HG03460 (cell line): ENCODE data around the gene PRR19.

Source experiments
- ATAC-seq: cut with Tn5 transposase; IDR thresholded peaks from one replicate; pipeline ENCODE4 v1.9.1; 2021; ENCODE audit not compliant: unreplicated experiment

PRR19 gene

DNA sequence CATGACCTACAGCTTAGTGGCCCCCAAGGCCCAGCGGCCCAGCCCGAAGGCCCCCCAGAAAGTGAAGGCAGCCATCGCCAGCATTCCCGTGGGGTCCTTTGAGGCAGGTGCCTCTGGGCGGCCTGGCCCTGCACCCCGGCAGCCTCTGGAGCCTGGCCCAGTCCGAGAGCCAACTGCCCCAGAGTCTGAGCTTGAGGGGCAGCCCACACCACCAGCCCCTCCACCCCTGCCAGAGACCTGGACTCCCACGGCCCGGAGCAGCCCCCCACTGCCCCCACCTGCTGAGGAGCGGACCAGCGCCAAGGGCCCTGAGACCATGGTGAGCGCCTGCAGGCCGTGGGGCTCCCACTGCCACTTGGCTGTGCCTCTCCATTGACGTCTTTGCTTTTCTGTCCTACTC, 9.0 kb upstream of the PRR19 start:
- no peak for ATAC-seq

GRCh38 chr19:42293540-42293939, 8.4 kb upstream of the PRR19 start:
- no peak for ATAC-seq

GRCh38 chr19:42293948-42294347, 8.0 kb upstream of the PRR19 start:
- ATAC-seq = no peak

DNA sequence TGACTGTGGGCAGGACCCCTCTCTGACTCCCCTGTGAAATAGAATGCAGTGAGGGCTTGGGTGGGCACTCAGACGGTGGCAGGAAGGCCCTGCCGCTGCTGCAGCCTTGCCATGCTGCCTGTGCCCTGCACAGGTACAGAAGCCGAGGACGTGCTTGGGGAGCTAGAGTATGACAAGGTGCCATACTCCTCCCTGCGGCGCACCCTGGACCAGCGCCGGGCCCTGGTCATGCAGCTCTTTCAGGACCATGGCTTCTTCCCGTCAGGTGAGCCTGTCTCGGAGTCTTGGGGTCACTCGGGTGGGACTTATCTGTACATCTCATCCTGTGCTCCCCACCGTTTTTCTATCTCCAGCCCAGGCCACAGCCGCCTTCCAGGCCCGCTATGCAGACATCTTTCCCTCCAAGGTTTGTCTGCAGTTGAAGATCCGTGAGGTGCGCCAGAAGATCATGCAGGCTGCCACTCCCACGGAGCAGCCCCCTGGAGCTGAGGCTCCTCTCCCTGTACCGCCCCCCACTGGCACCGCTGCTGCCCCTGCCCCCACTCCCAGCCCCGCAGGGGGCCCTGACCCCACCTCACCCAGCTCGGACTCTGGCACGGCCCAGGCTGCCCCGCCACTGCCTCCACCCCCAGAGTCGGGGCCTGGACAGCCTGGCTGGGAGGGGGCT, 7.3 kb upstream of the PRR19 start:
- ATAC-seq = no peak

DNA sequence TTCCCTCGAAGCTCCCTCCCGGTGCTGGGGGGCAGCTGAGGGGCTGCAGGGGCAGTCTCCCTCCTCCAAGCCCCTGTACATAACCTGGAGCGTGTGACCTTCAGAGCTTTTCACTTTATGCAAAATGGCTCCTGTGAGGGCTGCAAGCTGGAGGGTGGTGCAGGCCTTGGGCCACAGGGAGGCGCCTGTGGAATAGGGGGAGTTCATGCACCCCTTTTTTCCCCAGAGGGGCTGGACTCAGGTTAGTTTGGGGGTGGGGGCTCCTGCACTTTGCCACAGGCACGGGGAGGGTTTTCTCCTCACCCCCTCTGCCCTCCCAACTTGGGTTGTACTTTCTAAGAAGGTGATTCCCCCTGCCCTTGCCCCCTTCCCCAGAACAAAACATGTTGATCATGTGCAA, 6.6 kb upstream of the PRR19 start:
- ATAC-seq = no peak

DNA sequence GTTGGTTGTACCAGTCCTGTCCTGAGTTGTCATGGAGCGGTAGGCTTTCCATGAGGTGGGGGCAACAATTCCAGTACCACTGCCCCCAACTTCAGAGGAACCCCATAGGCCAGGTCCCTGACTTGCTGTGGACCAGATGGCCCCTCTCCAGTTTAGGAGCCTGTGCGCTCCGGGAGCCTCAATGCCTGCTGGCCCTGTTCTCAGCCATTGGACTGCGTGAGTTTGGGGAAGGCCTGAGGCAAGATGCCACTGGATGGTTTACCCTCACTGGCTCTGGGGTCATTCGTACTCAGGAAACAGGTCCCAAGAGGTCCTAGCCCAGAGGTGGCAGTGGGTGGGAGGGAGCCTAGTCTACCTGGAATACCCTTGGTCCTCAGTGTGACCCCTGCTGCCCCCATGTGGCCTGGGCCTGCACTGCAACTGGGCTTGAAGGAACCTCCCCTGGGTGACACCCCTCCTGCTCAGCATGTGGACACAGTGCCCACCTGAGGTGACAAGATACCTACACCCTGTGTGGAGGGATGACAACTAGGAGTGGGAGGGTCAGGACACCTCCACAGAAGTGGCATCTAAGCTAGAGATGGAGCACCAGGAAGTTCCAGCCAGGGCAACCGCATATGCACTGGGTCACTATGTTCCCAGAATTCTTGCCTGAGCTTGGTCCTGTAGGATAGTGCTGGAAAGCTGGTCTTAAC, 6.0 kb upstream of the PRR19 start:
- ATAC-seq = peak; percentile 51

DNA sequence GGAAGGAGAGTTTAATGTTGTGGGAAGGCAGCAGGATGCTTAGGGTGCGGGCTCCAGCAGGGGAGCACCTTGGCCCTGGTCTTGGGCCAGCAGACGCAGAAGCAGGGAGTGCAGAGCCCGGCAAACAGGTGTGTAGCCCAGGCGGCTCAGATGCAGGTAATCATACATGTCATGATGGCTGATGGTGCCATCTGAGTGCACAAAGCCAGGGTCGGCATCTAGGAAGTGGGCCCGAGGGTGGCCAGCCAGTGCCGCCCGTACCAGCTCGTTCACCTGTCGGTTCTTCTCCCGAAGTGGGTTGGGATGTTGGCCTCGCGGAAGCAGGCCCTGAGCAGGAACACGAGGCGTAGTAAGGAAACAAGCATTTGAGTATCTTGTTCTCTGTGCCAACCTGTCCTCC, 4.9 kb upstream of the PRR19 start:
- no peak for ATAC-seq

GRCh38 chr19:42303101-42303464, 1.2 kb downstream of the PRR19 start:
- no peak for ATAC-seq

GRCh38 chr19:42303876-42304275, 1.9 kb downstream of the PRR19 start:
- no peak for ATAC-seq

DNA sequence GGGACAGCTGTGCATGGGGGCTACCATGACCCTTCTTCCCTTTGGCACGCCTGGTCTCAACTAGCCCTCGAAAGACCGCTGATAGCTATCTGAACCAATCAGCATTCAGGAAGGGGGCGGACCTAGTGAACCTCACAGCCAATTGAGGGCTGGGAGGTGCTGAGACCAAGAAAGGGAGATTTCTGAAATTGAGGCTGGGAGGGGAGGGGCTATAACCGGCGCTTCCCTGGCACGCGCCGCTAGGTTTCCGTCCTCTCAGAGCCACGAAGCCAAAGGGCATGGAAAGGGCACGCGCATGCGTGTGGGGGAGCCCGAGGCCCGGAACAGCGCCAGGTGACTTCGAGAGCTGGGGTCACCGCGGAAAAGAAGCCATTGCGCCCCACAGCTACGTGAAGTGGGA, 4.7 kb downstream of the PRR19 start:
- no peak for ATAC-seq

DNA sequence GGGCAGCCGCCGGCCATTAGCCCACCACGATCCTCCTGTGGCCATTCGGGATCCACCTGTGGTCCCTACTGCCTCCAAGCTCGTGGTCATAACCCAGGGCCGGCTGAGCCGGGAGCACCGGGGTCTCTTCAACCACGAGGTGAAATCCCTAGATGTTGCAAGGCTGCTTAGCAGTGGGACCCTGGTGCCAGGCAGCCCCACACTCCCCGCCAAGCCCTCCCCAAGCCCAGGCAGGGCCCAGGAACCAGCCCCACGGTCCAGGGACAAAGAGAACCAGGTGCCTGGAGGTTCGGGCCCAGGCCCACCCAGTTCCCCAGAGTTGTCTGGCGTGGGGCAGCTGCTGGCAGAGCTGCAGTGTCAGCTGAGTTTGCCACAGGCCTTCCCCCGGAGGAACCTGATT, 7.8 kb downstream of the PRR19 start:
- ATAC-seq = no peak

GRCh38 chr19:42311657-42312056, 9.7 kb downstream of the PRR19 start:
- ATAC-seq = no peak

- no peak for ATAC-seq
Measured at GRCh38 chr19:42312370-42312769, 10.4 kb downstream of the PRR19 start.

DNA sequence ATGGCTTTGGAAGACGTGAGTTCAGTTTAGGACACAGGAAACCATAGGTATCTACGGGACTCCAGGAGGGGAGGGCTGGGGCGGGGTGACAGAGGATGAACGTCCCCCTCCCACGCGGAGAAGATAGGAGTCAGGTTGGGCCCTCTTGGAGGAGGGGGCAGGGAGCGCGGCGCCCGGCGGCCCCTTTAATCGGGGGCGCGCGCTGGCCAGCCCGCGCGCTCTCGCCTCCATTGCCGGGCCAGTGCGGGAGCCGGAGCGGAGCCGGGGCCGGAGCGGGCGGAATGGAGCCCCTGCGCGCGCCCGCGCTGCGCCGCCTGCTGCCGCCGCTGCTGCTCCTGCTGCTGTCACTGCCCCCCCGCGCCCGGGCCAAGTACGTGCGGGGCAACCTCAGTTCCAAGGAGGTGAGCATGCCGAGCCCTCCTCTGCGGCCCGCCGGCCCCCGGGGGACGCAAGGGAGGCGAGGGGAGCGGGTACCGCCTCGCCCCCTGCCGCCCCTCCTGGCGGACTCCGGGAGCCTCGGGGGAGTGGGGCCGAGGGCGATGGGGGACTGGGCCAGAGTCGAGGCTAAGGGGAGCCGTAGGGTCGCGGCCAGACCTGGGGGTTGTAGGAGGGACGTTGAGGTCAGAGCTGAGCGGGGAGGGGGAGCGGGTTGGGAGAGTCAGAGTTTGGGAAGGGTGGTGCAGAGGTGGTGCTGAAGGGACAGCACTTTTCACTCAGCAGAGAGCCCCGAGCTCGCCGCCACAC, 11.3 kb downstream of the PRR19 start, which contains the start of gene TMEM145:
TSS of gene TMEM145 (plus strand) at position 214 of the 744 bp plus-strand sequence. CDS start at position 282, 68 bp downstream.
- no peak for ATAC-seq

- ATAC-seq = no peak
Measured at GRCh38 chr19:42313840-42314755, 12.2 kb downstream of the PRR19 start.

DNA sequence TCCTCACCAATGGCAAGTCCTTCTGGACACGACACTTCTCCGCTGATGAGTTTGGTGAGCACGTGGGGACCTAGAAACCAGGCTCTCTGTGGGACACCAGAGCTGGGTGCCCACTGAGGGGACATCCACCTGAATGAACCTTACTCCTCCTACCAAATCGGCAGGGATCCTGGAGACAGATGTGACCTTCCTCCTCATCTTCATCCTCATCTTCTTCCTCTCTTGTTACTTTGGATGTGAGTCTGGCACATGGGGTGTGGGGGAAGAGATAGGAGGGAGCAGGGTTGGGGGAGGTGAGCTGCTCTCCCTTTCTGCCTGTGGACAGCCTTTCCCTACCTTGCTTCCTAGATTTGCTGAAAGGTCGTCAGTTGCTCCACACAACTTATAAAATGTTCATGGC, 13.1 kb downstream of the PRR19 start:
- ATAC-seq = no peak

DNA sequence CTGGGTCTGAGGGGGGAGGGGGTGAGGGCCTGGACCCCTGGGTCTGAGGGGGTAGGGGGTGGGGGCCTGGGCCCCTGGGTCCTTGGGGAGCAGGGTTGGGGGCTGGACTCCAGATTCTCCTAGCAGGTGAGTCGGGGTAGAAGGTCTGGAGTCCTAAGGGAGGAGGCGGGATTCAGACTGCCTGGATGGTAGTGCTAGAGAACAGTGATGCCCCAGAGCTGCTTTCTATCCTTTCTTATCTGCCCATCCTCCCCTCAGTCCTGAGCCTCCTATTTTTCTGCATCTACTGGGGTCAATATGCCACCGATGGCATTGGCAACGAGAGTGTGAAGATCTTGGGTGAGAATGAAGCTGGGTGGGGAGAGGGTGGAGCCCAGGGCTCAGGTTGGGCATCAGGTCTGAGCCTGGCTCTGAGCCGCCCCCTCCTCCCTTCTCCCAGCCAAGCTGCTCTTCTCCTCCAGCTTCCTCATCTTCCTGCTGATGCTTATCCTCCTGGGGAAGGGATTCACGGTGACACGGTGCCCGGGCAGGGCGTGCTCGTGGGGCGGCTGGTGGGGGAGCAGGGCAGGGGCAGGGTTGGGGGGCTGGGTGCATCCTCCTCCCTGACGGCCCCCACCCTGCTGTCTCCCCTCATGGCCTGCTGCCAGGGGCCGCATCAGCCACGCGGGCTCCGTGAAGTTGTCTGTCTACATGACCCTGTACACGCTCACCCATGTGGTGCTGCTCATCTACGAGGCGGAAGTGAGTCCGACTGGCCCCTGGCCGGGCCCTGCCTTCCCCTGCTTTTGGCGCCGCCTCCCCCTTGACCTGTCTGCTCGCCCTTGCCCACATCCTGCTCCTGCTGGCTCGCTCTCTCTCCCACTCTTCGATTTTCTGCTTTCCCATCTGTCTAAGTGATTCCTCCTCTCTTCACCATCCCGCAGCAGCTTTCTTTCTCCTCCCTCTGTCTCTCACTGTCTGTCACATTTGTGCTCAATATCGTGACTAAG, 14.6 kb downstream of the PRR19 start:
- no peak for ATAC-seq

- no peak for ATAC-seq
Measured at GRCh38 chr19:42317535-42317934, 15.6 kb downstream of the PRR19 start.

- no peak for ATAC-seq
Measured at GRCh38 chr19:42322305-42322704, 20.4 kb downstream of the PRR19 start.

GRCh38 chr19:42323473-42323851, 21.5 kb downstream of the PRR19 start:
- ATAC-seq = no peak
